Stromal cell of bone marrow (primary cell): ENCODE results near the gene PXMP2.
A peak's percentile ranks its signal among the peaks of the same experiment; 100 is the strongest.

Source experiments
- DNase-seq: peaks from one replicate; pipeline ENCODE4 v3.0.0-alpha.2; 2012; ENCODE audit warnings: low read depth

The PXMP2 gene

GRCh38 chr12:132687211-132688164 lies at the start of gene PXMP2, which contains the start of gene POLE:
TSS of gene PXMP2 (plus strand) at chr12:132687587. CDS start at chr12:132687671, 84 bp downstream.
TSS of gene POLE (minus strand) at chr12:132687342. CDS start at chr12:132687315, 27 bp downstream.
- peak; percentile 90 for DNase-seq

GRCh38 chr12:132637811-132638210 lies 49.6 kb upstream of the PXMP2 start:
- no peak for DNase-seq

GRCh38 chr12:132638541-132639408 lies 48.6 kb upstream of the PXMP2 start:
- peak; percentile 53 for DNase-seq

- no peak for DNase-seq
Measured at GRCh38 chr12:132639956-132640520, 47.3 kb upstream of the PXMP2 start.

- DNase-seq: no peak
Measured at GRCh38 chr12:132640936-132641335, 46.5 kb upstream of the PXMP2 start.

- DNase-seq: no peak
Measured at GRCh38 chr12:132641811-132642650, 45.4 kb upstream of the PXMP2 start.

- no peak for DNase-seq
Measured at GRCh38 chr12:132642846-132643835, 44.2 kb upstream of the PXMP2 start.

GRCh38 chr12:132646850-132647249 lies 40.5 kb upstream of the PXMP2 start:
- DNase-seq: no peak

GRCh38 chr12:132647858-132648257 lies 39.5 kb upstream of the PXMP2 start:
- DNase-seq: no peak

GRCh38 chr12:132648616-132649225 lies 38.7 kb upstream of the PXMP2 start:
- no peak for DNase-seq

GRCh38 chr12:132649226-132649945 lies 38.0 kb upstream of the PXMP2 start:
- DNase-seq: no peak

- DNase-seq: no peak
Measured at GRCh38 chr12:132651444-132652100, 35.8 kb upstream of the PXMP2 start.

GRCh38 chr12:132653567-132654290 lies 33.7 kb upstream of the PXMP2 start:
- DNase-seq: no peak

- DNase-seq: no peak
Measured at GRCh38 chr12:132657004-132657727, 30.2 kb upstream of the PXMP2 start.

GRCh38 chr12:132658149-132658894 lies 29.1 kb upstream of the PXMP2 start:
- no peak for DNase-seq

GRCh38 chr12:132659146-132659545 lies 28.2 kb upstream of the PXMP2 start:
- DNase-seq: no peak
